HepG2 (cell line): Measurements from ENCODE around the gene GPATCH4. TPM values are rescaled to one million over a fixed set of nuclear protein-coding genes. Genes with fewer than 3 reads are reported as not detected.

Source experiments
- ATAC-seq: fragments of 200-7000 bp; cut with Tn5 transposase; 3 replicates; pipeline ENCODE4 v1.9.1; 2020; ENCODE audit warnings: mild to moderate bottlenecking, moderate library complexity
- BruUV-seq: library from RNA; stranded (reverse); fragments of 400-500 nt; replicated peaks from 2 replicates; lab custom pipeline; 2021; lab: Mats Ljungman, UMichigan
- CTCF ChIA-PET: fragments of 300-600 bp; formaldehyde crosslinking; extraction: SDS; loops from one replicate; lab custom pipeline; 2021; ENCODE audit warnings: low total read pairs, inconsistent platforms, low intra/inter-chr PET ratio; lab: Yijun Ruan, JAX
- POLR2A ChIA-PET: fragments of 350-600 bp; sonication (Branson Sonifier 250); formaldehyde crosslinking; loops from one replicate; lab custom pipeline; 2020; ENCODE audit warnings: antibody characterized with exemption, inconsistent platforms; lab: Yijun Ruan, JAX
- DNase-seq: peaks from one replicate; pipeline ENCODE4 v3.0.0-alpha.2; 2015; ENCODE audit warnings: low spot score
- FAIRE-seq: peaks from 3 replicates; lab custom pipeline; 2011; peaks lifted over from hg19 to GRCh38; lab: Jason Lieb, UNC
- H2AFZ ChIP-seq: one replicate; pipeline ENCODE4 v1.6.1; 2011; ENCODE audit warnings: low read length, inconsistent platforms
- H3K27ac ChIP-seq: fragments of 300-600 bp; 3 replicates; pipeline ENCODE4 v1.8.0; 2011; ENCODE audit warnings: mixed run types, mild to moderate bottlenecking, mixed read lengths, low read length, inconsistent platforms; ENCODE audit not compliant: insufficient read depth; ENCODE audit errors: extremely low read length
- H3K27me3 ChIP-seq, 2 experiments: fragments of 200-600 bp in 1 of 2; 2 replicates in 1 of 2; 3 replicates in 1 of 2; pipeline versions ENCODE4 v1.6.0 to v1.8.0; 2011; ENCODE audit warnings: low read length in 2 of 2, mild to moderate bottlenecking in 2 of 2, moderate library complexity in 2 of 2, inconsistent platforms in 1 of 2; ENCODE audit not compliant: insufficient read depth in 2 of 2, control insufficient read depth in 1 of 2
- H3K36me3 ChIP-seq, 2 experiments: fragments of 200-600 bp in 1 of 2; replicated peaks in 1 of 2; 2 replicates in 1 of 2; 3 replicates in 1 of 2; pipeline versions ENCODE4 v1.5.1 to v1.8.0; 2011; ENCODE audit warnings: low read length in 2 of 2, inconsistent platforms in 1 of 2; ENCODE audit not compliant: insufficient read depth in 2 of 2, control insufficient read depth in 1 of 2
- H3K4me1 ChIP-seq: 2 replicates; pipeline ENCODE4 v1.5.1; 2012; ENCODE audit warnings: low read length, inconsistent platforms; ENCODE audit not compliant: insufficient read depth
- H3K4me2 ChIP-seq: 2 replicates; pipeline ENCODE4 v1.6.0; 2011; ENCODE audit warnings: low read depth, low read length, inconsistent platforms
- H3K4me3 ChIP-seq, 3 experiments: fragments of 200-600 bp in 1 of 3; sonication (generic), shearing (Covaris generic) in 1 of 3; replicated peaks in 1 of 3; 2 replicates each; pipeline ENCODE4 v1.5.1; 2011 to 2016; ENCODE audit warnings: low read length in 3 of 3, inconsistent platforms in 2 of 3, low read depth in 2 of 3, mild to moderate bottlenecking in 2 of 3, control low read depth in 1 of 3, mixed read lengths in 1 of 3; ENCODE audit not compliant: insufficient read depth in 1 of 3
- H3K79me2 ChIP-seq: one replicate; pipeline ENCODE4 v1.6.1; 2011; ENCODE audit warnings: low read length, inconsistent platforms; ENCODE audit not compliant: insufficient read depth
- H3K9ac ChIP-seq: 2 replicates; pipeline ENCODE4 v1.6.0; 2011; ENCODE audit warnings: mild to moderate bottlenecking, low read depth, low read length, inconsistent platforms; ENCODE audit not compliant: insufficient read depth
- H3K9me3 ChIP-seq: 2 replicates; pipeline ENCODE4 v1.5.1; 2012; ENCODE audit warnings: mild to moderate bottlenecking, low read length
- H4K20me1 ChIP-seq: 2 replicates; pipeline ENCODE4 v1.6.0; 2011; ENCODE audit warnings: inconsistent platforms, mild to moderate bottlenecking, low read length, moderate library complexity; ENCODE audit not compliant: insufficient read depth
- AGO2 ChIP-seq: fragments of 200-400 bp; formaldehyde crosslinking; optimal IDR thresholded peaks from 2 replicates; pipeline ENCODE3; 2017; ENCODE audit warnings: mild to moderate bottlenecking, low read depth, low read length, moderate library complexity
- ARNT ChIP-seq: fragments of 450-650 bp; IDR thresholded peaks from 2 replicates; pipeline ENCODE4 v1.6.1; 2017
- ATRX ChIP-seq: sonication (generic); formaldehyde crosslinking; IDR thresholded peaks from 2 replicates; pipeline ENCODE4 v1.4.0; 2020; ENCODE audit warnings: missing genetic modification reagents, borderline replicate concordance
- BRF2 ChIP-seq: sonication (generic); formaldehyde crosslinking; IDR thresholded peaks from 2 replicates; pipeline ENCODE4 v1.8.1; 2022; ENCODE audit warnings: mild to moderate bottlenecking, missing genetic modification reagents
- GMEB2 ChIP-seq: IDR thresholded peaks from 2 replicates; pipeline ENCODE4 v1.6.1; 2016; ENCODE audit warnings: missing biosample characterization, missing genetic modification reagents, low read depth
- HNRNPK ChIP-seq: fragments of 200-400 bp; formaldehyde crosslinking; IDR thresholded peaks from 2 replicates; pipeline ENCODE4 v1.6.1; 2018; ENCODE audit warnings: low read length, low read depth, moderate library complexity, mild to moderate bottlenecking; ENCODE audit not compliant: poor library complexity, severe bottlenecking
- MAFK ChIP-seq, 2 experiments: IDR thresholded peaks in 1 of 2; conservative IDR thresholded peaks in 1 of 2; 2 replicates each; pipeline ENCODE4 v1.6.1; 2011; ENCODE audit warnings: improper control_type of control experiment in 2 of 2, low read length in 2 of 2
- MAX ChIP-seq: IDR thresholded peaks from 2 replicates; pipeline ENCODE4 v1.6.1; 2012; ENCODE audit warnings: inconsistent platforms
- MEF2D ChIP-seq: sonication (generic); formaldehyde crosslinking; IDR thresholded peaks from 2 replicates; pipeline ENCODE4 v1.5.1; 2020; ENCODE audit warnings: mild to moderate bottlenecking, missing genetic modification reagents
- PAX8 ChIP-seq: sonication (generic); formaldehyde crosslinking; IDR thresholded peaks from 2 replicates; pipeline ENCODE4 v1.8.0; 2022; ENCODE audit warnings: mild to moderate bottlenecking, missing genetic modification reagents, borderline replicate concordance
- POLR2A ChIP-seq, 2 experiments: IDR thresholded peaks; 2 replicates each; pipeline ENCODE4 v1.6.1; 2011; ENCODE audit warnings: low read depth in 2 of 2, low read length in 2 of 2, mild to moderate bottlenecking in 1 of 2, moderate library complexity in 1 of 2; ENCODE audit not compliant: insufficient read depth in 1 of 2
- RBFOX2 ChIP-seq: fragments of 200-400 bp; formaldehyde crosslinking; IDR thresholded peaks from 2 replicates; pipeline ENCODE4 v1.6.1; 2017; ENCODE audit warnings: low read depth, mild to moderate bottlenecking, low read length
- SAFB2 ChIP-seq: sonication (generic); formaldehyde crosslinking; IDR thresholded peaks from 2 replicates; pipeline ENCODE4 v1.5.1; 2020; ENCODE audit warnings: missing genetic modification reagents, low read depth, mild to moderate bottlenecking, borderline replicate concordance
- TARDBP ChIP-seq: sonication (generic); formaldehyde crosslinking; IDR thresholded peaks from 2 replicates; pipeline ENCODE4 v1.8.0; 2022; ENCODE audit warnings: mild to moderate bottlenecking, missing genetic modification reagents
- ZBED4 ChIP-seq: sonication (generic); formaldehyde crosslinking; IDR thresholded peaks from 2 replicates; pipeline ENCODE4 v1.4.0; 2020; ENCODE audit warnings: missing genetic modification reagents, borderline replicate concordance
- ZFP41 ChIP-seq: sonication (generic); formaldehyde crosslinking; IDR thresholded peaks from 2 replicates; pipeline ENCODE4 v1.4.0; 2020; ENCODE audit warnings: mild to moderate bottlenecking, missing genetic modification reagents, borderline replicate concordance
- ZNF225 ChIP-seq: sonication (generic); formaldehyde crosslinking; IDR thresholded peaks from 2 replicates; pipeline ENCODE4 v1.4.0; 2020; ENCODE audit warnings: mild to moderate bottlenecking, missing genetic modification reagents
- ZNF292 ChIP-seq: sonication (generic); formaldehyde crosslinking; IDR thresholded peaks from 2 replicates; pipeline ENCODE4 v1.8.1; 2022; ENCODE audit warnings: mild to moderate bottlenecking, low read depth, missing genetic modification reagents, borderline replicate concordance
- ZNF343 ChIP-seq: sonication (generic); formaldehyde crosslinking; IDR thresholded peaks from 2 replicates; pipeline ENCODE4 v1.4.0; 2020; ENCODE audit warnings: mild to moderate bottlenecking, missing genetic modification reagents
- ZNF75D ChIP-seq: sonication (generic); formaldehyde crosslinking; IDR thresholded peaks from 2 replicates; pipeline ENCODE4 v1.8.1; 2023; ENCODE audit warnings: missing genetic modification reagents, mild to moderate bottlenecking, borderline replicate concordance
- WGBS: methylation state at CpG from one replicate; pipeline ENCODE4 v1.1.6; 2017; ENCODE audit warnings: low lambda C conversion rate; 5-methylcytosine and 5-hydroxymethylcytosine counted together
- in situ Hi-C: cut with HindIII; loops from 2 replicates; pipeline ENCODE4 v1.10.0; 2017; ENCODE audit warnings: low pct_unique_long_range_greater_than_20kb; ENCODE audit not compliant: extremely low pct_ligation_motif_present
- intact Hi-C: fragments of 100-400 bp; cut with micrococcal nuclease; formaldehyde crosslinking; loops from one replicate; pipeline ENCODE4 v1.10.0; 2022; ENCODE audit not compliant: unreplicated experiment
- polyA plus RNA-seq, 8 experiments: library from polyadenylated mRNA; depleted of rRNA in 3 of 8; stranded (reverse) in 7 of 8; unstranded in 1 of 8; fragments of >200 nt; fragmentation: Illumina TruSeq in 4 of 8; extraction: Trizol in 4 of 8; gene quantifications; 2 replicates each; pipeline versions ENCODE4 v1.2.1 to v1.2.3, GENCODE V29; 2011 to 2016; ENCODE audit warnings: low read depth in 4 of 8, missing spikeins in 1 of 8, mixed read lengths in 1 of 8; ENCODE audit not compliant: insufficient read depth in 1 of 8
- total RNA-seq, 5 experiments: library from RNA; depleted of rRNA; stranded (reverse); fragments of >200 nt; fragmentation: Illumina TruSeq; extraction: Trizol; gene quantifications; 2 replicates each; pipeline ENCODE4 v1.2.3, GENCODE V29; 2016; ENCODE audit warnings: low read depth in 1 of 5

Gene GPATCH4
- total and polyA plus RNA-seq, 2 of the 13 experiments (the other 11 are each of a cell fraction or from before 2014, with no cell fraction given): 19.2 to 37.9 TPM

- in situ Hi-C loops (no loop called here), intact Hi-C loops (no loop called here)
- no peak for FAIRE-seq
- peak; percentile 59 for TF ChIP-seq AGO2
- TF ChIP-seq POLR2A (IDR thresholded peaks at IDR 0.05; ENCODE audit: insufficient read depth in 1 of 2, low read depth in 2 of 2, low read length in 2 of 2): 0 out of 4 replicates have a peak, but pooled peaks of 1 of the 2 experiments have one; percentile 27
- TF ChIP-seq BRF2 (CRISPR knock-in tag): no peak
- no peak for TF ChIP-seq ATRX
- no peak for TF ChIP-seq MAX
- TF ChIP-seq ZNF225: no peak
- TF ChIP-seq ZNF75D (CRISPR knock-in tag): no peak
- TF ChIP-seq PAX8: no peak
- no peak for TF ChIP-seq ZNF292 (CRISPR knock-in tag)
- no peak for TF ChIP-seq ZBED4 (CRISPR knock-in tag)
- TF ChIP-seq GMEB2 (CRISPR knock-in tag): no peak
- no peak for TF ChIP-seq ARNT
- no peak for TF ChIP-seq ZFP41 (CRISPR knock-in tag)
- no peak for TF ChIP-seq HNRNPK
- no peak for TF ChIP-seq ZNF343
- no peak for TF ChIP-seq MAFK (conservative IDR thresholded peaks at IDR 0.05 in 1 of 2, IDR thresholded peaks at IDR 0.05 in 1 of 2; ENCODE audit: low read length in 2 of 2)
- TF ChIP-seq RBFOX2: peak; percentile 33; the same call in 1 of the 2 replicates
- no peak for TF ChIP-seq TARDBP
- no peak for TF ChIP-seq SAFB2 (CRISPR knock-in tag)
- no peak for TF ChIP-seq MEF2D (CRISPR knock-in tag)
These were observed 47.2 kb upstream of the GPATCH4 start for GRCh38 chr1:156648496-156648895.

More at GRCh38 chr1:156648496-156648895, 47.2 kb upstream of the GPATCH4 start:
- Histone ChIP-seq H3K4me1 (no peaks in the 10 kb centered on the region), H2AFZ (no peak overlapping the region), H3K9me3 (no peaks in the 10 kb centered on the region), H3K4me2 (no peak overlapping the region), H4K20me1 (peaks cover 62% of the 10 kb centered on the region), H3K9ac (no peak overlapping the region), H3K27me3 (no peaks in the 10 kb centered on the region), H3K79me2 (no peaks in the 10 kb centered on the region), H3K36me3 (peaks cover 0 to 7% of the 10 kb centered on the region in 2 experiments; a peak in 2 of 5 replicates), H3K4me3 (no peak overlapping the region), H3K27ac (no peak overlapping the region)
- DNase-seq: no peak
- ATAC-seq: no peak
- BruUV-seq: no TSS peak
- CTCF ChIA-PET: no interaction called here
- POLR2A ChIA-PET: interaction anchor here (0.7 to 1.3 kb wide), 3 partner anchors 10 to 104 kb away, joined by 3 to 4 read pairs (median 4); no protein-coding TSS in a partner anchor
- WGBS: 89% methylated on average over 4 of the region's 10 CpGs
